NCI-H2196 (cell line): ENCODE measurements around the gene GNG11.

Experiments
- DNase-seq: peaks from one replicate; lab custom pipeline; 2025; ENCODE audit not compliant: unreplicated experiment; lab: John Stamatoyannopoulos, UW

Gene GNG11

DNA sequence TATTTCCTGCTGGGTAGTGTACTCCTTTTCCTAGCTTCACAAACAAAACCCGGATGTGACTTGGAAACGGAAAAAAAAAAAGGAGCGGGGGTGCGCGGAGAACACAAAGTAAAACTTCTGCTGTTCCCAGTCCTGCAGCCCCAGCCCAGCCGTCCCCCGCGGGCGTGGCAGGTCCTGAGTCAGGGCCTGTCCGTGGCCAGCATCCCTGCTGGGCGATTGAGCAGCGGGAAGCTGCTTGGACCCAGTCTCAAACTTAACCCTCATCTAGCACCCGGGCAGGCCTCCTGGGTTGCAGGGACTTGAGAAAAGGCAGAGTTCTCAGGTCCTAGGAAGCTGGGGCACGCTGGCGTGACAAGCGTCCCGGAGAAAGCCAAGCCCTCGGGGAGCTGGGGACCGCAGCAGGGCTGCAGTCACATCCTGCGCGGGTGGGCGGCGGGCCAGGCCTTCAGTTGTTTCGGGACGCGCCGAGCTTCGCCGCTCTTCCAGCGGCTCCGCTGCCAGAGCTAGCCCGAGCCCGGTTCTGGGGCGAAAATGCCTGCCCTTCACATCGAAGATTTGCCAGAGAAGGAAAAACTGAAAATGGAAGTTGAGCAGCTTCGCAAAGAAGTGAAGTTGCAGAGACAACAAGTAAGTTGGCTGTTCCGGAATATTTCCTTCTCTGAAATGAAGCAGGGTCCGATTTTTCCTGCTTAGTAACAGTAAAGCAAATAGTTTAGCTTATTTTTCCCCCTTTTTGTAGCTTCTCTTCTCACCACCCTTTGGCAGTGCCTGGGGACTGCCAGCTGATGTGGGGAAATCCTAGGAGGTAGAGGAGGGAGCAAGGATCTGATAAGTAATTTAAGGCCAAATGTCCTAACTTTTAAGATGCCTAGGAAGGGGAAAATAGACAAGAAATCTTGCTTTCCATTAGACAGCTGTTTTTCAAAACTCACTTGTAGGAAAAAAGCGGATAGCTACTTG lies at the start of gene GNG11:
GNG11 (plus strand) TSS at position 129 of the 960 bp plus-strand sequence; CDS start at position 532, 403 bp downstream.
- no peak for DNase-seq

DNA sequence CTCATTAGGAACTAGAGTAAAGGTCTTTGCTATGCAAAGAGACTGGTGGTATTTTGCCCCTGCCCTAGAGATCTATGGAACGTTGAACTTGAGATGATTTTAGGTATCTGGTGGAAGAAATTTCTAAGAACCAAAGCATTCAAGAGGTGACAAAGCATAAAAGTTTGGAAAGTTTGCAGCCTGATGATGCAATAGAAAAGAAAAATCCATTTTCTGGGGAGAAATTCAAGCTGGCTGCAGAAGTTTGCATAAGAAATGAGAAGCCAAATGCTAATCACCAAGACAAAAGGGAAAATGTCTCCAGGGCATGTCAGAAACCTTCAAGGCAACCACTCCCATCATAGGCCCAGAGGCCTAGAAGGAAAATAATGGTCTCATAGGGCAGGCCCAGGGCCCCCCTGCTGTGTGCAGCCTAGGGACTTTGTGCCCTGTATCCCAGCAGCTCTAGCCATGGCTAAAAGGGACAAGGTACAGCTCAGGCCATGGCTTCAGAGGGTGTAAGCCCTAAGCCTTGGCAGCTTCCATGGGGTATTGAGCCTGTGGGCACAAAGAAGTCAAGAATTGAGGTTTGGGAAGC lies 47.4 kb upstream of the GNG11 start:
- no peak for DNase-seq

DNA sequence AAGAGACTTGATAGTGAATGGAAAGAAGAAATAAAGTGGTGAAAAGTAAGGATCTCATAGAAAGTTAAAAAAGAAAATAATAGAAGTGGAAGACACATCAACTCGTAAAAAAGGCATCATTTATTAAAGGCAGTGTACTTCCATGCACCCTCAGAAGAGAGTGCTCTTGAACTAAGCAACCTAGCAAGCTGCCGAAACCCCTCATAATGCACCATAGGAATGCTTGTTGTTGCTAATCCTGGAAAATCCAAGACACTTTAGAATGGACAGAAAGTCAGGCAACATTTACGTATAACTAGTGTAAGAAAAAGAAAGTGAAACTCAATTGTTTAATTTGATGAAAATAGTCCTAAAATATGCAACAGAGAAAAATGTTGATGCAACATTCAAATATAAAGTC lies 43.8 kb upstream of the GNG11 start:
- no peak for DNase-seq

DNA sequence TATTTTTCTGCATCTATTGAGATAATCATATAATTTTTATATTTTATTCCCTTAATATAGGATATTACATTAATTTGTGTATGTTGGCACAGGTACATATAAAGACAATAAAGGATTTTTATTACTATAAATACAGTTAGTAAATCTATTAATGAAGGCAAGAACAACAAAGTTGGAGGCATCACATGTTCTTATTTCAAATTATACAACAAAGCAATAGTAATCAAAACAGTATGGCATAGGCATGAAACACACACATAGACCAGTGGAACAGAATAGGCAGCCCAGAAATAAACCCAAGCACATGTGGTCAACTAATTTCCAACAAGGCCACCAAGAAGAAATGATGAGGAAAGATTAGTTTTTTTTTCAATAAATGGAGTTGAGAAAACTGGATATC lies 42.2 kb upstream of the GNG11 start:
- DNase-seq = no peak

DNA sequence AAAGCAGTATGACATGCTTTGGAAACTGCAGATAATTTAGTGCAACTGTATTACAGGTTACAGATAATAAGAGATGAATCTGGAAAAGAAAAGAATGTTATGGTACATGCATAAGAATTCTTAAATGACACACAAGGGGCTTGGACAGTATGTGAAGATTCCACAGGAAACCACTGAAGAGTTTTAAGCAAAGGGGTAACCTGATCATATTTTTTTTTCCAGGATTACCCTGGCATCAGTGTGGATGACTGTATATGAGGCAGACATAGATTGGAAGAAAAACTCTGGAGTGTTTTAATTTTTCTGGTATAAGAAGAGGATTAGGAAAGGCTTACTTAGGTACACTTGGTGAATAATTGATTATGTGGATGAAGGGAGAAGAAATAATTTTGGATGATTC lies 39.1 kb upstream of the GNG11 start:
- DNase-seq = no peak

DNA sequence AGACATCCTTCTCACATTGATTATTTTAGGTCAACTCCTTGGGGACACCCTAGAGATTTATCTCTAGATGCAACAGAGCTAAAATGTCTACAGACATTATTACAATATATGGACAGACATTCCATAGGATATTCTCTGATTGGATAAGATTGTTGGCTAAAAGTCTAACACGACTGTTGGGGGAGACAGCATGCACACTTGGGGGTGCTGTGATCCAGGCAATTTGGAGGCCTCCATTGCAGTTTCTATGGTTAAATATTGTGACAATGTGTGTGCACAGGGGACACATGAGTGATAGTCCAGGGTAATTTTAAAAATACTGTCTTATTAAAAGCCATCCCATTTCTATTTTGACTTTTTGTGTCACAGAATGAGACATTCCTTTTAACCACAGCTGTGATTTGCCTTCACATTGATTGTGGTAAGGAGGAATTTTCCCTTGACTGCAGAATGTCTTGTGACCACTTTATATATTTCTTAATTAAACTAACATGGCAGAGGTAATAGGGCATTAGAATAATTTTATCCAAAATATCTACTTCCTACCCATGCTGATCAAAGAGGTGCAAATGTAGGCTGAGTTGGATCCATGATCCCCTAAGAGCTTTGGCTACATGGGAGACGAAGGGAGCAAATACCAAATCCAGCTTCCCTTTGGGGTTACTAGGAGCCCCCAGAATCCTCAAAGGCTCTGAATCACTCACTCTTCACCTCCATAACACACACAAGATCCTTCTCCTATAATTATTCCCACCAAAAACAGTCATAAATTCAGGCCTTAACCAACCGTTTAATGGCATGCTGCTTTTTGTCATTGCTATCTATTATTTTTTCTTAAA lies 38.2 kb upstream of the GNG11 start:
- DNase-seq = no peak

DNA sequence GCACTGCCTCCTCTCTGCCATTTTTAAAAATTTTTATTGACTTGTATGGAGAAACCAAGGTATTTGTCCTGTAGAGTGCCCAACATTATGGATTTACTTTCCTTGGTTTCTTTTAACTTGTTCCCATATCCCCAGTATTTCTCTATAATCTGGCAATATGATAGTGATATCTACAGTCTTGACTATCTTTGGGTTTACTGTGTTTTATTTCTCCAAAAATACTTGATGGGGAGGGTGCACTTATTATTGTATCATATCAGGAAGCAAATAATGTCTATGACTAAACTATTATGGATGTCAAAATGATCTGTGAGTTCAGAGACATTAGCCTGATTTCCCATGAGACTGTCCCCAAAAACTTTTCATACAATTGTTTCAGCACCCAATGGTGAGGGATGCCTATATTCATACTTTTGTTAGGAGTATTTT lies 37.6 kb upstream of the GNG11 start:
- DNase-seq = no peak

DNA sequence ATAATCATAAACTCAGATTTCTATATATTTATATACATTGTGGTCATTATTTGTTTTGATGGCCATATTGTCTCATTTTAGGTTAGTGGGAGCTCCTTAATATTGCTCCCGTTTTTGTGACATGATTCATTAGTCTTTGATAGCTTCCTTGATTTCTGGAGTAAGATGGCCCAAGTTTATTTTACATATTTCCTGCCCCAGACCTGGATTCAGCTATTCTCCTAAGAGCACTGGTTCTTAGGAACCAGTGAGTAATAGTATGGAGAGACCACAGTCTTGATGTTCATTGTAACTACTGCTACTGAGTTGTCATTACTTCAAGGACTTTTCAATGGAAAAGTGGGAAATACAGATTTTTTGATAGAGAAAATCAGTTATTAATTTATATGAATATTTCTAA lies 37.0 kb upstream of the GNG11 start:
- no peak for DNase-seq

DNA sequence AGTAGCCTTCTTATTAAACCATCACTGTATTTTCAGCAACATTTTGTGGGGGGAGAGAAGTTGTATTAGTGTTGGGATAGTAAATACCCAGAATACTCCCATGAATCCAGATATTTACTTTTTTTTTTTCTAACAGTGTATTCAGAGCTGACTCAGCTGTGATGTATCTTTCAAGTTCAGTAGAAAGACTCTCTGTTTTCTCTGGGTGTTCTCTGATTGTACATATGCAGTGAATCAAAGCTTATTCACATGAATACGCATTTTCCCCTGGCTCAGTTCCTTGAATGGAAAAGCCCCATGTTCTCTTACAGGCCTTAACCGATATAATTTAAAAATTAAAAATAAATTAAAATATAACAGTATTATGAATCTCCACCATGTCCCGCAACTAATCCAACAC lies 32.3 kb upstream of the GNG11 start:
- DNase-seq = no peak

DNA sequence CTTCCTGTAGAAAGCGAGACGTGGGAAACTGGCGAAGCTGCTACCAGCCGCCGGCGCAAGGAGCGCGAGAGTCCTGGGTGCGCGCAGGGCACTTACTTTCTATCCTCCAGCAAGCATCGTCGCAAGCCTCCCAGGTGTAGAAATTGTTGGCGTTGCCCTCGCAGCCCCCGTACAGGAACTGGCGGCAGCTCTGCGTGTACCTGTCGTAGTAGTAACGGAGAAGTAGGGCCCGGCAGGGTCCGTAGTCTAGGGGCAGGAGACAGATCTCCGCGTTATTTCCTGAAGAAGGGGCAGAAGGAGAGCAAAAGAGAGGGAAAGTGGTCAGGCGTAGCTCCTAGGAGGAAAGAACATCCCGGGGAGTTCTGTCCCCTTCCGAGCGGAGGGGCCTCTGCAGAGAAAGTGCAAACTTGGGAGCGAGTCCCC lies 31.5 kb upstream of the GNG11 start:
- DNase-seq = no peak

DNA sequence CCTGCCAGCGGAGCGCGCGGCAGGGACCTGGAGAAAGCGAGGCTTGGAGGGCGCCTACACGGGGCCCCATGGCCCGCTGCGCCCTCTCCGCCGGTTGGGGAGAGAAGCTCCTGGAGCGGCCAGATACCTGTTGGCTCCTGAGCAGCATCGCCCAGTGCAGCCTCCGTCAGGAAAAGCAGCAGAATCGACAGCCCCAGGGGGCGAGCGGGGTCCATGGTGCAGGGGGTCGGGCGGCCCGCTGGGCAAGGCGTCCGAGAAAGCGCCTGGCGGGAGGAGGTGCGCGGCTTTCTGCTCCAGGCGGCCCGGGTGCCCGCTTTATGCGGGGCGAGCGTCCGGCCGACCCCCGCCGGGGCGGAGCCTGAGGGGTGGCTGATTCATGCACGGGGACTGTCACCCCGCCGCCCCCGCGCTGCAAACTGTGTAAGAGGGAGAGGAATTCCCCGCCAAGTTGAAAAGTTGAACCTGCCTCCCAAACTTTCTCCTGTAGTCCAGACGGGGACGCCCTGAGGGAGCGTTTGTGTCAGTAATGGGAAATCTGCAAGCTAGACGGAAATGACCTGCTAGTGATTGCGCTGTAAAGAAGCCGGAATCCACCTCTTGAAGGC lies 31.0 kb upstream of the GNG11 start, which contains the start of gene TFPI2:
TFPI2 (minus strand) TSS at position 290 of the 605 bp plus-strand sequence; CDS start at position 215, 75 bp downstream.
- no peak for DNase-seq

DNA sequence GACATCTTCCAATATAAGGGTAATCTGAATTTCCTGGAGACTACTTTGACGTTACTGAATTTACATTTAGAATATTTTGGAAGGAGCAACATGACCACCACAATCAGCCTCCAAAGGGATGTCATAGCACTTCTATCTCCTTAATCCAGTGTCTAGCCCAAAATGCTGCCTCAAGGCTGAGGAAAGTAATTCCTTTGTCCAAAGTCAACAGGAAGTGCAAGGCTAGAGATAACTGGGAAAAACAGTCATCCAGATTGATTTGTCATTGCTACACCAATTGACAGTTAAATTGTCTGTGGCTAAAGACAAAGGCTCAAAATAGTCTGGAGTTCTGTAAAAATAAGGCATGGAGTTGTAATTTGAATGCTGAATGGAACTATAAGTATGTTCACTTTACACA lies 27.1 kb upstream of the GNG11 start:
- DNase-seq = no peak

DNA sequence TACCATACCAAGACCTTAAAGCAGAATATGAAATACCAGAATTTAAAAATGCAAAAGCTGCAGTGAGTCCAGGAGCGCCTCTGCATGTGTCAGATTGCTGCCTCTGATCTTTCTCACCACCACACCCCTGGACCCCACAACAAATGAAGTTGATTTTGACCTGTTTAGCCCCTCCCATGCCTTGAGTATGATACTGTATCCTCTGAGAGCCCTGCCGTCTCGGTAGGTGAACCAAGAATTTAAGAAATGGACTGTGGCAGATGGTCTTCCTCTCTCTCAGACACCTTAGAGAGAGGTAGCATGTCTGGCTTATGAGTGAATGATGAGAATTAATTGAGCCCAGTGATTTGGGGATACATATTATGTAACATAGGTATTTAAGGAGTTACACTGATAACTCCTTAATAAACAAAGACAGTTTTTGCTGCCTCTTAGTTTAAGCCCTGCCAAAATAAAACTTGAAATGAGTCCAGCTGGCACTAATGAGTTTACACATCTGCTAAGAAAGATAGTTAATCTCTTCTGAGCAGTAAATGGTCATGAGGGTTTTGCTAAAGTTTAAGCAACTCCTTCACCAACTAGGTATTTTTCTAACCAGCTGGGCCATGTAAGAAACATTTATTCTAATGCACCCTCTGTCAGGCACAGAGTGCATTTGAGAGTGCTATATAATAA lies 26.4 kb upstream of the GNG11 start:
- DNase-seq = no peak

DNA sequence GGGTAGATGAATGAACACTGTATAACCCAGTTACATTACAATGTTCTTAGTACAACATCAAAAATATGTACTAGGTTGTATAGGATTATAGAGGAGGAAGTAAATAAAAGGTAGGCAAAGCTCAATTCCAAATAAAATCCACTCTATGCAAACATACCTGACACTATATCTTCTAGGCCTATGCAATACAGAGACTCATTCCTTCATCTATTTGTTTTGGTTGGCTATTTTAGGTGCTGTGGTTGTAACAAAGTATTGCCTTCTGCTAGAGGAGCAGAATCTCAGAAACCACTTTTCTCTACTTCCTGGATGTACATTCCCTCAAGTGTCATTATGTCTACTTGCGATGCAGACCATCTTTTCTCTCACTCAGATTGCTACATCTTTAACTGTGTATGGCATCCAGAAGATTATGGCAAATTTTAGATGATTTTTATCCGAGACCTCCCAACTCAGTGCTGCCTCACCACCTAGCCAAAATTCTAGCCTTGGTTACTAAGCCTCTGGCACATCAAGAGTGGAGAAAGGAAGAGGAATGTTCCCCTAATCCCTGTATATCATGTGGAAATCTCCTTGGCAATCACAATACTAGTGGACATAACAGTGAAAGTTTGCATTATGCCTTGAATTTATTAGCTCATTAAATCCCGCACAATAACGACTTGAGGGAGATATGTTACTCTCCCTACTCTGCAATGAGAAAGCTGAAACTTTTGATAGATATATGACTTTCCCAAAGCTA lies 25.5 kb upstream of the GNG11 start:
- DNase-seq = no peak

DNA sequence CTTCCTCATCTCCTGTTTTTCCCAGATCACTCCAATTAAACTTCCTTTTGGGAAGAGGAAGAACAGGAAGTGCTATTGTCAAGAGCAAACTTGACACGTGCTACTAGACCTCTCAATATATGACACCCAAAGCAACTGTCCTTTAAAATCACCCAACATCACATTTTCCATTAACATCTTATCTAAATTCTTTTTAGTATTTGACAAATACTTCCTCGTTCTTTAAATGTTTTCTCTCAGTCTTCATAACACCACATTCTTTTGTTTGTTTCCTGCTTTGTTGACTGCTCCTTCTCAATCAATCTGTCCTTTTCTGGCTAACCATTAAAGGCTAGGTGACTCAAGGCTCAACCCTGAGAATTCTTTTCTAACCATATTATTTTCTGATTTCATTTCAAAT lies 23.9 kb upstream of the GNG11 start:
- DNase-seq = no peak

DNA sequence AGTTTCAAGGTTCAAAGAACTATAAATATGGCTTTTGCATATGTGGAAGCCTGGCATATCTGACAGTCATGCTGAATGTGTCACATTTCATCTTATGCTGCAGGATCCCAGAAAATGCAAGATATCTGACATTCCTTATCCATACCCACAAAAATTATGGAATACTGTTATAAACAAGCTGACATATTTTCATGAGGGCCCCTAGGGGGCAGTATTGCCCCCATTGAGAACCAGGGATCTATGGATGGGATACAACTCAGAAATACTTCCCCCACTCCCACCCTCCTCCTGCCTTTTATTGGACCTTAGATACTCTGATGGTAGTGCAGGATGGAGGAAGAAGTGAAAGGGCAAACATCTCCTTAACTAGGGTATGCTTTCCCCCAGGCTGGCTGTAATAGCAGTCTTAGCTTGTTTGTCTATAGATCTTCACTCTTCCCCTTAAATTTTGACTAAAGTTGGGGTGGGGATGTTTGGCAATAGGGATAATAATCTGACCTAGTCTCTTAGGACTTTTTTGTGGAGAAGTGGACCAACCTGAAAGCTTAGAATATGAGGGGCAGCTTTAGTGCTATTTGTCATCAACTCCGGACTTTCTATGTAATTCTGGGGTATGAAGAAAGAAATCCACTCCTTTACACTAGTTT lies 18.6 kb upstream of the GNG11 start:
- DNase-seq = no peak

DNA sequence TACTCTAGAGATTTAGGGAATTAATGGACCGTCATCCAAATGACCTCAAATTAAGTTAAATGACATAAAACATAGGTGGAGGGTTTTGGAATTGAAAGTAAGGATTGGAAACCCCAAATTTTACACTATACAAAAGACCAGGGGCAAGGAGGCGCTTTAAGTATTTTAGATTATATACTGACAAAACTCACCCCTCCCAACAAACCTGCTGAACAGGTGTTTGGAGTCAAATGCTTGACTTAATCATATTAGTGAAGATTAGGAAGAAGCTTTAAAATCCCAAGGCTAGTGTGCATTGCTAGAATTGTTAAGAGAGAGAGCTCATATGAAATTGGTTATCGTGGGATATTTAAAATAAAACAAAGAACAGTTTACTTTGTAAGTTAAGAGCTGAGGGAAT lies 15.3 kb upstream of the GNG11 start, which contains the start of gene GNGT1:
GNGT1 (plus strand) TSS at position 301 of the 400 bp plus-strand sequence. CDS start 180 bp downstream, outside the sequence.
- no peak for DNase-seq

DNA sequence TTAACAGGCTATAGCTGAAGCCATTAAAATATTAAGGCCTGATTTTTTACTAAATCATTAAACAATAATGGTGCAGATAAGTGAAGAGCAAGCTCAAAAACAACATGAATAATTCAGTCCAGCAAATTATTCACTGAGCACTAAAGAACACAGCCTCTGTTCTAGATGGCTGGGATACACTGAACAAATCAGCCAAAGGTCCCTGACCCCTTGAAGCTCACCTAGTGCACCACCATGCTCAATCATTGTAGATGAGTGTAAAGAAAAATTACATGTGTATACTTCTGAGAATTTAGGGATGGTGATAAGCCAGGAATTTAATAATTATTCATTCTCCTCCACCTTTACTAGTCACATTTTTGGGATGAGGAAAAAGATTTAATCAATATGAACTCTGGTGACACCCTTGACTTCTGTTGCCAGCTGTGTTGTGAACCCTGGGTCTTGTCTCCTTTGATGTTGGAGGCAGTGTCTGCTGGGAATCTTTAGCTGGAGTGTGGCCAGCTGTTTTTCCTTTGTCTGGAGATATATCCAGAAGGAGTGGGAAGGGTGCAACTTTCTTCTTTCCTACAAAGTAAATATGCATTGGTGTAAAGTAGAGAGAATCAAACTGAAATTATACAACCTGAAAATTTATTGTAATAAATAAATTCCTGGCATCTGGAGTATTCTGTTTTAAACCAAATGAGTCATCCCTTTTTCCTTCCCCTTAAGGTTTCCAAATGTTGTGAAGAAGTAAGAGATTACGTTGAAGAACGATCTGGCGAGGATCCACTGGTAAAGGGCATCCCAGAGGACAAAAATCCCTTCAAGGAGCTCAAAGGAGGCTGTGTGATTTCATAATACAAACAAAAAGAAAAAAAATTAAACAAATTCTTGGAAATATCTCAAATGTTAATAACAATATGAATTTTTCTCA lies 11.2 kb upstream of the GNG11 start:
- DNase-seq = no peak
